GM12875 (cell line): ENCODE data around the gene SDK1.

Source experiments
- H3K4me3 ChIP-seq: one replicate; pipeline ENCODE4 v1.5.1; 2011; ENCODE audit warnings: low read depth, low read length, control low read depth
- CTCF ChIP-seq: IDR thresholded peaks from 2 replicates; pipeline ENCODE4 v1.5.1; 2011; ENCODE audit warnings: low read depth, mild to moderate bottlenecking, control low read depth, inconsistent platforms, low read length, moderate library complexity, borderline replicate concordance; ENCODE audit not compliant: insufficient read depth

Gene SDK1

GRCh38 chr7:3630081-3630480 lies 329.0 kb downstream of the SDK1 start:
- no peak for TF ChIP-seq CTCF
- H3K4me3 ChIP-seq = no peak overlapping the region

DNA sequence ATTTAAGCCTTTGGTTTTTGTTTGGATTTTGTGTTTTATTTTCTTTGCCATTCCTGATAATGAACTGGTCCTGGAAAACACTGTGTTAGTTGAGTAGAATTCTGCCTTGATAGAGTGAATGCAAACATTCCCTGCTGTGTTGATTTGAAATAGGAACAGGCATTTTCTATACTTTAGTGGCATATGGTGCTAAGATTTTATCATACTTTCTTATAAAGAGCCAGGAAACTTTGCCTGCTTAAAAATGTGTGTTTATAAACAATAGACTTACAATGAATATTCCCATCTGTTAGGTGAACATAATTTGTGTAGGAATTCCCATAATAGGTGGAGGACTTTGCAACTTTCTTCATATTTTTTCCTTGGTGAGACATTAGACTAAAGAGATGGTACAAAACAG lies 333.3 kb downstream of the SDK1 start:
- TF ChIP-seq CTCF = no peak
- H3K4me3 ChIP-seq = no peak overlapping the region

- H3K4me3 ChIP-seq = no peak overlapping the region
- TF ChIP-seq CTCF = no peak
These were observed 335.2 kb downstream of the SDK1 start for GRCh38 chr7:3636131-3636860.

DNA sequence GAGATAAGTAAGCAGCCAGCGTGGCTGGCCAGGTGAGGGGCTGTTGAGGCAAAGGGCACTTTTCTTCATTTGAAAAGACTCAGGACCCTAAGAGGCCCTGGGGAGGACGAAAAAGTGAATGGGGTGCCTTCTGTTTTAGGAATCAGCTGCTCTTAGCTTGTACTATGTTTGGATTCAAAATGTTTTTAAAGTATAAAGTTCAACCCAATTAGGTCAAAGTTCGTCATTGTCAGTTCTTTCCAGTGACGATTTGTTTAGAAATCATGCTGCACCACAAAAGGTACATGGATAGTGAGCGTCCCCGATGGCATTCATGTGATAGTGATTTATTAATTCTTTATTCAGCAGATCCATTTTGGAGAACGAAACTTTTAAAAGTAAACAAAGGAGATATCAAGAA lies 338.2 kb downstream of the SDK1 start:
- no peak overlapping the region for H3K4me3 ChIP-seq
- TF ChIP-seq CTCF = no peak

GRCh38 chr7:3641582-3641981 lies 340.5 kb downstream of the SDK1 start:
- no peak for TF ChIP-seq CTCF
- H3K4me3 ChIP-seq = no peak overlapping the region

- TF ChIP-seq CTCF = no peak
- H3K4me3 ChIP-seq = no peak overlapping the region
These were observed 342.0 kb downstream of the SDK1 start for GRCh38 chr7:3643091-3643490.

DNA sequence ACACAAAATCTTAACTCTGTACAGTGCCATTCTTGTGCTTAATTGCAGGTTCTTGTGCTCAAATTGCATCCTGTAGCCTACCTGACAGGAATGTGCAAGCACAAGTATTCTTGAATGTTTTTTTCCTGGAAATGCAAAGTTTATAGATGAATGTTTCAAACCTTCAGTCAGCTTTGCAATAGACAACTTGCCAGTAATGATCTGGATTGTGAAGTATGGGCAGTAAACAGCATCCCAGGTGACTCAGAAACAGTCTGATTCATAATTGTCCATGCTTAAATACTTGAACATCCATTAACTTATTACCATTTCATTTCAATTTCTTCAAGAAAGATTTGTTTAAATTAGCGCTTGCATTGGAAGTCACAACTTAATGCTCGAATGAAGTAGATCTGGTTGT lies 347.2 kb downstream of the SDK1 start:
- no peak overlapping the region for H3K4me3 ChIP-seq
- TF ChIP-seq CTCF = no peak
